ENCODE measurements around the gene CNTN5. TPM values are rescaled to one million over a fixed set of nuclear protein-coding genes. Genes with fewer than 3 reads are reported as not detected.

CNTN5 gene
- total and polyA plus RNA-seq, 2 experiments from 2014 or later, result not detected

DNA sequence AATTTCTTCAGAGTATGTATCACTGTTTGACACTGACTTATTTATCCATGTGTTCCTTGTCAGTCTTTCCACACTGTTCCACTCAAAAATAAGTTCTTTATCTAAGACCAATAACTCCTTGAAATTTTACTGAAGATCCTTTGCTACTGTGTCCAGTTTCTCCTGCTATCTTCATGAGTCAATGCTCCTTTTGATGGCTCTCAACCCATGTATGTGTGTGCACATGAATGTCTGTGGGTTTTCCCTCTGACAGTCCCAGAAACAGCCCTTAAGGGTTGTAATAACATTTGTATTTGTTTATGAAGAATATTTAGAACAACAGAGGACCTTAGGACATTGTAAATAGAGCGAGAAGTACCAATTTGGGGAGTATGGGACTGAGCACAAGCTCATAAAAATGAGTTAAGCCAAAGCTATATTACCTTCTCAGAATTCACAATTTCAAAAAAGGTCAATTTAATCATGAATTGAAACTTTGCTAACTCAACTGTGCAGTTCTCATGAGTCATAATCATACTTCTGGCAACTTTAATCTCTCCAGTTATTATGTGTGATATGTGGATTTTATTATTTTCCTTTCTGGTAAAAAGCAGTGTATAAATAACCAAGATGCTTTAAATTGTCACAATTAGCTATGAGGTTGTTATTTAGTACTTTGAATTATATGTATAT lies 533.6 kb downstream of the CNTN5 start:
- Histone ChIP-seq H3K9ac (no peak overlapping the region), H3K27ac (no peak overlapping the region), H3K9me2 (ENCODE audit: insufficient read depth) (no peaks in the 10 kb centered on the region), H3K4me2 (ENCODE audit: unreplicated experiment) (no peak overlapping the region), H3K79me2 (ENCODE audit: insufficient read depth) (no peaks in the 10 kb centered on the region), H3K4me1 (ENCODE audit: insufficient read depth) (no peaks in the 10 kb centered on the region), H2AFZ (no peak overlapping the region), H3K36me3 (ENCODE audit: low read depth) (no peaks in the 10 kb centered on the region), H3K9me3 (ENCODE audit: low read depth) (no peaks in the 10 kb centered on the region), H3K4me3 (no peak overlapping the region), H3F3A (ENCODE audit: insufficient read depth) (no peaks in the 10 kb centered on the region), H3K27me3 (replicated peaks; ENCODE audit: insufficient read depth) (no peaks in the 10 kb centered on the region), H4K20me1 (ENCODE audit: insufficient read depth) (no peaks in the 10 kb centered on the region)
- in situ Hi-C loops (cut with MboI), result no loop called here
- 6% methylated on average over 1 of the region's 1 CpG for WGBS, 2 experiments (ENCODE audit: low coverage in 1 of 2, low lambda C conversion rate in 2 of 2, missing lambda C conversion rate in 2 of 2)
- no peak for DNase-seq
- TF ChIP-seq EZH2 (IDR thresholded peaks at IDR 0.05; ENCODE audit: insufficient read depth, poor library complexity, severe bottlenecking) (no peak), EZH2phosphoT487 (IDR thresholded peaks at IDR 0.05; ENCODE audit: insufficient read depth, low read depth) (no peak)

DNA sequence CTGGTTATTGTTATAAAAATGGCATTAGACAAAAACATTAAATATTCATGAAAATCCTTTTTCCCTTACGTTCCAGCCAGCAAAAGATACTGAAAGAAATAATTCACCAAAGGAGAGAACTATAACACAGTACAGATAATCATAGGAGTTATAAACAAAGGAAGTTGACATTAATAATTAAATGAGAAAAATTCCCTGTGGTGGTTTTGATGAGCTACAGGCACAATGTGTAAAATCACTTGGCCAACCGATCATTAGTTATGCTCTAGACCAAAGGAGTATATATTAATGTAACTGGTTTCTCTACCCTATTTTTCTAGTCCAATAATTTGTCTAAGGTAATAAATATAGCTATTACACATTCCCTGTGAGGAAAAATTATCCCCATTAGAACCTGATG lies 534.7 kb downstream of the CNTN5 start:
- no peak for DNase-seq
- Histone ChIP-seq H3K27ac (no peak overlapping the region), H3K36me3 (ENCODE audit: low read depth) (no peaks in the 10 kb centered on the region), H3K27me3 (replicated peaks; ENCODE audit: insufficient read depth) (no peaks in the 10 kb centered on the region), H3K79me2 (ENCODE audit: insufficient read depth) (no peaks in the 10 kb centered on the region), H3K4me1 (ENCODE audit: insufficient read depth) (no peaks in the 10 kb centered on the region), H2AFZ (no peak overlapping the region), H3K4me3 (no peak overlapping the region), H3K9me3 (ENCODE audit: low read depth) (no peaks in the 10 kb centered on the region), H3F3A (ENCODE audit: insufficient read depth) (no peaks in the 10 kb centered on the region), H3K9me2 (ENCODE audit: insufficient read depth) (no peaks in the 10 kb centered on the region), H3K9ac (no peak overlapping the region), H3K4me2 (ENCODE audit: unreplicated experiment) (no peak overlapping the region), H4K20me1 (ENCODE audit: insufficient read depth) (no peaks in the 10 kb centered on the region)
- 7 to 9% methylated on average over 2 of the region's 2 CpGs for WGBS, 2 experiments (ENCODE audit: low coverage in 1 of 2, low lambda C conversion rate in 2 of 2, missing lambda C conversion rate in 2 of 2)
- TF ChIP-seq EZH2phosphoT487 (IDR thresholded peaks at IDR 0.05; ENCODE audit: insufficient read depth, low read depth) (no peak), EZH2 (IDR thresholded peaks at IDR 0.05; ENCODE audit: insufficient read depth, poor library complexity, severe bottlenecking) (no peak)
- in situ Hi-C loops (cut with MboI), result no loop called here

DNA sequence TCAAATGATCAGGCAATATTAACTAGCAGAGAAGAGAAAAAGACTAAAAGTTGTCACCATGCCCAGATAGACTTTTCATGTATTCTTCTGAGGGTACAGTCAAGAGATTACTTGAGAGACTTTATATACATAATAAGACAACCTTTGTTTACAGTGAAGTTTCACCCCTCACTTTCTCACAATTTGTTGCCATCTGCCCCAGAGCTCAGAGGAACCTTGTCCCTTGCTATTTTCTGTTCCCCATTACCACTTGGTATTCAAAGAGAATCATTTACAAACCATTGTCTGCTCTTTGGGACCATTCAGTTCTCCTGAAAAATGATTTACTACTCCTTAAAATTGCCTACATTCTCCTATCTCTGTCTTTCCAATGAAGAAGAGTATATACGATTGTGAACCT lies 544.6 kb downstream of the CNTN5 start:
- TF ChIP-seq EZH2phosphoT487 (IDR thresholded peaks at IDR 0.05; ENCODE audit: insufficient read depth, low read depth), result no peak
- TF ChIP-seq EZH2 (IDR thresholded peaks at IDR 0.05; ENCODE audit: insufficient read depth, poor library complexity, severe bottlenecking), result no peak
- Histone ChIP-seq H3K27ac (no peak overlapping the region), H3K27me3 (replicated peaks; ENCODE audit: insufficient read depth) (no peaks in the 10 kb centered on the region), H3K4me1 (ENCODE audit: insufficient read depth) (no peaks in the 10 kb centered on the region), H3K4me2 (ENCODE audit: unreplicated experiment) (no peak overlapping the region), H3F3A (ENCODE audit: insufficient read depth) (no peaks in the 10 kb centered on the region), H4K20me1 (ENCODE audit: insufficient read depth) (no peaks in the 10 kb centered on the region), H3K9ac (no peak overlapping the region), H3K36me3 (ENCODE audit: low read depth) (no peaks in the 10 kb centered on the region), H3K79me2 (ENCODE audit: insufficient read depth) (no peaks in the 10 kb centered on the region), H3K9me2 (ENCODE audit: insufficient read depth) (no peaks in the 10 kb centered on the region), H2AFZ (no peak overlapping the region), H3K9me3 (ENCODE audit: low read depth) (peaks cover 4% of the 10 kb centered on the region), H3K4me3 (no peak overlapping the region)
- DNase-seq, result no peak
- WGBS, 2 experiments (ENCODE audit: low coverage in 1 of 2, low lambda C conversion rate in 2 of 2, missing lambda C conversion rate in 2 of 2), result 0 to 24% methylated on average over 1 of the region's 1 CpG
- in situ Hi-C loops (cut with MboI), result no loop called here

DNA sequence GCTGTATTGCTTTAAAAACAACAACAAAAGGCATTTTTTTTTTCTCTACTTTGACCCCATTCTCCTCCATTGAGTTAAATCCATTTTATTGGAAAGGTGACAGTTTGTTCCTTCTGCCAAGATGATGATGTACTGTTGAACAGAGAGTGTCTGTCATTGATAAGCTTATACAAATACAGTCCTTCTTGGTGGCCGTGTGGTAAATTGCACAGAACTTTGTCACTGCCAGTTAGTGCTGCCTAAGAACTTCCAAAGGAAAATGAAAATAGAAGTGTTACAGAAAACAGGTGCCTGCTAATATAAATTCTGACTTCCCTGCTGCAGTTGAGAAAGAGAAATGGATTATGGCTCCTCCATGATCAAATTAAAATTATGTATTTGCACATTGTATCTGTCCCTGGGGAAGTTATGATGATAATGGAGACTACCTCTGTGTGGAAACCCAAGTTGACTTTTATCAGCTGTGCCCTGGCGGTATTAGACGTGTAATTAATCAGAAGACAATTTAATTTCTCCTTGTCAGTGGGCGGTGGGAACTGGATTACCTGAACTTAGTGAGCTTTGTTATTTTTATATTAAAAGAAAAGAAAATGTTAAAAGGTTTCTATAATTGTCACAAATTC lies 546.7 kb downstream of the CNTN5 start:
- Histone ChIP-seq H3K4me2 (ENCODE audit: unreplicated experiment) (no peak overlapping the region), H3K79me2 (ENCODE audit: insufficient read depth) (no peaks in the 10 kb centered on the region), H3K4me3 (no peak overlapping the region), H3K4me1 (ENCODE audit: insufficient read depth) (no peaks in the 10 kb centered on the region), H3F3A (ENCODE audit: insufficient read depth) (no peaks in the 10 kb centered on the region), H3K27ac (no peak overlapping the region), H3K9me2 (ENCODE audit: insufficient read depth) (no peaks in the 10 kb centered on the region), H3K9me3 (ENCODE audit: low read depth) (peaks cover 4% of the 10 kb centered on the region), H3K9ac (no peak overlapping the region), H3K36me3 (ENCODE audit: low read depth) (no peaks in the 10 kb centered on the region), H3K27me3 (replicated peaks; ENCODE audit: insufficient read depth) (no peaks in the 10 kb centered on the region), H2AFZ (no peak overlapping the region), H4K20me1 (ENCODE audit: insufficient read depth) (no peaks in the 10 kb centered on the region)
- TF ChIP-seq EZH2 (IDR thresholded peaks at IDR 0.05; ENCODE audit: insufficient read depth, poor library complexity, severe bottlenecking) (no peak), EZH2phosphoT487 (IDR thresholded peaks at IDR 0.05; ENCODE audit: insufficient read depth, low read depth) (no peak)
- no peak for DNase-seq
- WGBS, 2 experiments (ENCODE audit: low coverage in 1 of 2, low lambda C conversion rate in 2 of 2, missing lambda C conversion rate in 2 of 2), result 14 to 25% methylated on average over 4 of the region's 4 CpGs
- in situ Hi-C loops (cut with MboI), result no loop called here

All from GM23248 (cell line).